ENCODE measurements around the gene MAST4. TPM values are rescaled to one million over a fixed set of nuclear protein-coding genes. Genes with fewer than 3 reads are reported as not detected.

Gene MAST4
- total and polyA plus RNA-seq, 2 donors (not counting 1 experiment from before 2014, with no cell fraction given), result 7.0 to 15.2 TPM

- peak overlapping the region in 3 of 4 experiments; percentile 3 to 63 (median 52) for H3K4me3 ChIP-seq (replicated peaks in 1 of 4; ENCODE audit: control extremely low read depth in 1 of 4, insufficient read depth in 1 of 4, low read depth in 3 of 4, low read length in 4 of 4)
- peak overlapping the region; percentile 77 for H3K4me2 ChIP-seq (ENCODE audit: extremely low read depth, insufficient read depth, low read length)
- no peaks in the 10 kb centered on the region for H3K36me3 ChIP-seq (ENCODE audit: control insufficient read depth, insufficient read depth, low read length)
- H3K9ac ChIP-seq (ENCODE audit: insufficient read depth, low read length), result no peak overlapping the region
- peaks cover 2% of the 10 kb centered on the region for H3K4me1 ChIP-seq (ENCODE audit: control insufficient read depth, extremely low read depth, insufficient read depth, low read length)
- no peaks in the 10 kb centered on the region for H3K79me2 ChIP-seq (ENCODE audit: control insufficient read depth, insufficient read depth, low read length)
- TF ChIP-seq CTCF (conservative IDR thresholded peaks at IDR 0.05 in 1 of 2, IDR thresholded peaks at IDR 0.05 in 1 of 2; ENCODE audit: low read depth in 1 of 2, low read length in 2 of 2) (no peak), EZH2 (IDR thresholded peaks at IDR 0.05; ENCODE audit: low read length, missing control alignments) (peak; percentile 80)
- H3K27ac ChIP-seq (ENCODE audit: insufficient read depth, low read length), result no peak overlapping the region
- H3K9me3 ChIP-seq (ENCODE audit: control insufficient read depth, insufficient read depth, low read depth, low read length), result no peaks in the 10 kb centered on the region
- peak; percentile 22 to 38 for DNase-seq (ENCODE audit: low read depth in 2 of 2)
- H3K27me3 ChIP-seq (ENCODE audit: control insufficient read depth, insufficient read depth, low read length), result peaks cover 40% of the 10 kb centered on the region
- no peak overlapping the region for H2AFZ ChIP-seq (ENCODE audit: low read length)
- no peaks in the 10 kb centered on the region for H4K20me1 ChIP-seq (ENCODE audit: control insufficient read depth, extremely low read depth, insufficient read depth, low read length)
Measured at GRCh38 chr5:66597183-66597757, 1.1 kb downstream of the MAST4 start.

DNA sequence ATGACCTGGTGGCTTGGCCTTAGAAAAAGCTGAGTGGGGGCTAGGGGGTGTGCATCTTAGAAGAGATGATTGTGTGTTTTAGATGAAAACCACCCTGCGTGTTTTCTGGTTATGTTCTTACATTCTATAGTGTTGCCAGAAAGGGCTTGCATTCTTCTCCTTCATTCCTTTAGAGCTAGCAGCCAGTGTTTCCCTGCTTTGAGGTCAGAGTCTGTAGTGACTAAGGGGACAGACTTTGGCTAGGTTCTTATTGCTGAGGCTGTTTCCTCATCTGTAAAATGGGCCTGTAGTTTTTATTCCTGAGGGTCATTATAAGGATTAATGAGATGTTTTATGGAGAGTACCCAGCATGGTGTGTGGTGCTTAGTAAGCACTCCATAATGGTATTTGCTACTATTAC is 6.4 kb downstream of the MAST4 start:
- no peaks in the 10 kb centered on the region for H3K9me3 ChIP-seq (ENCODE audit: control insufficient read depth, insufficient read depth, low read depth, low read length)
- H2AFZ ChIP-seq (ENCODE audit: low read length), result no peak overlapping the region
- no peak overlapping the region for H3K4me3 ChIP-seq (replicated peaks in 1 of 4; ENCODE audit: control extremely low read depth in 1 of 4, insufficient read depth in 1 of 4, low read depth in 3 of 4, low read length in 4 of 4)
- H4K20me1 ChIP-seq (ENCODE audit: control insufficient read depth, extremely low read depth, insufficient read depth, low read length), result no peaks in the 10 kb centered on the region
- no peaks in the 10 kb centered on the region for H3K4me1 ChIP-seq (ENCODE audit: control insufficient read depth, extremely low read depth, insufficient read depth, low read length)
- peaks cover 24% of the 10 kb centered on the region for H3K27me3 ChIP-seq (ENCODE audit: control insufficient read depth, insufficient read depth, low read length)
- H3K9ac ChIP-seq (ENCODE audit: insufficient read depth, low read length), result no peak overlapping the region
- TF ChIP-seq EZH2 (IDR thresholded peaks at IDR 0.05; ENCODE audit: low read length, missing control alignments) (no peak), CTCF (conservative IDR thresholded peaks at IDR 0.05 in 1 of 2, IDR thresholded peaks at IDR 0.05 in 1 of 2; ENCODE audit: low read depth in 1 of 2, low read length in 2 of 2) (no peak)
- H3K4me2 ChIP-seq (ENCODE audit: extremely low read depth, insufficient read depth, low read length), result no peak overlapping the region
- no peaks in the 10 kb centered on the region for H3K36me3 ChIP-seq (ENCODE audit: control insufficient read depth, insufficient read depth, low read length)
- DNase-seq (ENCODE audit: low read depth in 2 of 2), result peak in 1 of 2 donors; percentile 5
- no peak overlapping the region for H3K27ac ChIP-seq (ENCODE audit: insufficient read depth, low read length)
- H3K79me2 ChIP-seq (ENCODE audit: control insufficient read depth, insufficient read depth, low read length), result no peaks in the 10 kb centered on the region

GRCh38 chr5:66603164-66603563 is 7.0 kb downstream of the MAST4 start:
- H2AFZ ChIP-seq (ENCODE audit: low read length), result no peak overlapping the region
- no peak overlapping the region for H3K4me3 ChIP-seq (replicated peaks in 1 of 4; ENCODE audit: control extremely low read depth in 1 of 4, insufficient read depth in 1 of 4, low read depth in 3 of 4, low read length in 4 of 4)
- H3K4me1 ChIP-seq (ENCODE audit: control insufficient read depth, extremely low read depth, insufficient read depth, low read length), result no peaks in the 10 kb centered on the region
- H3K9ac ChIP-seq (ENCODE audit: insufficient read depth, low read length), result no peak overlapping the region
- no peak overlapping the region for H3K27ac ChIP-seq (ENCODE audit: insufficient read depth, low read length)
- TF ChIP-seq EZH2 (IDR thresholded peaks at IDR 0.05; ENCODE audit: low read length, missing control alignments), result no peak
- no peak for TF ChIP-seq CTCF (conservative IDR thresholded peaks at IDR 0.05 in 1 of 2, IDR thresholded peaks at IDR 0.05 in 1 of 2; ENCODE audit: low read depth in 1 of 2, low read length in 2 of 2)
- peaks cover 21% of the 10 kb centered on the region for H3K27me3 ChIP-seq (ENCODE audit: control insufficient read depth, insufficient read depth, low read length)
- H4K20me1 ChIP-seq (ENCODE audit: control insufficient read depth, extremely low read depth, insufficient read depth, low read length), result no peaks in the 10 kb centered on the region
- no peak for DNase-seq (ENCODE audit: low read depth in 2 of 2)
- no peaks in the 10 kb centered on the region for H3K36me3 ChIP-seq (ENCODE audit: control insufficient read depth, insufficient read depth, low read length)
- no peaks in the 10 kb centered on the region for H3K9me3 ChIP-seq (ENCODE audit: control insufficient read depth, insufficient read depth, low read depth, low read length)
- no peaks in the 10 kb centered on the region for H3K79me2 ChIP-seq (ENCODE audit: control insufficient read depth, insufficient read depth, low read length)
- H3K4me2 ChIP-seq (ENCODE audit: extremely low read depth, insufficient read depth, low read length), result no peak overlapping the region

All from fibroblast of lung (primary cell).